CD4-positive, alpha-beta T cell (primary cell): ENCODE measurements around the gene UPB1. TPM values are rescaled to one million over a fixed set of nuclear protein-coding genes. Genes with fewer than 3 reads are reported as not detected.

Experiments used
- ATAC-seq: fragments of 200-7000 bp; cut with Tn5 transposase; one replicate; pipeline ENCODE4 v1.10.0; 2022; ENCODE audit warnings: mild to moderate bottlenecking; ENCODE audit not compliant: poor library complexity
- CTCF ChIA-PET: fragments of 350-600 bp; sonication (Branson Sonifier 250); formaldehyde crosslinking; loops from one replicate; lab custom pipeline; 2021; ENCODE audit warnings: antibody characterized with exemption, inconsistent platforms; lab: Charles Lee
- POLR2A ChIA-PET: fragments of 350-600 bp; sonication (Branson Sonifier 250); formaldehyde crosslinking; loops from one replicate; lab custom pipeline; 2021; ENCODE audit warnings: antibody characterized with exemption, inconsistent platforms; lab: Charles Lee
- DNase-seq, 14 experiments: peaks; one replicate each; pipeline ENCODE4 v3.0.0-alpha.2; 2013 to 2020; ENCODE audit warnings: mixed read lengths in 2 of 14
- H3K27ac ChIP-seq, 2 donors: one replicate each; pipeline versions ENCODE4 v1.5.1 to v1.7.0; 2013; ENCODE audit warnings: low read length in 2 of 2, low read depth in 1 of 2, mild to moderate bottlenecking in 1 of 2
- H3K27me3 ChIP-seq, 2 experiments: 1 replicate in 1 of 2; 2 replicates in 1 of 2; pipeline versions ENCODE4 v1.6.1 to v1.7.0; 2013; ENCODE audit warnings: low read length in 2 of 2, control low read depth in 1 of 2, mild to moderate bottlenecking in 1 of 2, moderate library complexity in 1 of 2; ENCODE audit not compliant: insufficient read depth in 2 of 2, control insufficient read depth in 1 of 2
- H3K36me3 ChIP-seq: one replicate; pipeline ENCODE4 v1.6.1; 2013; ENCODE audit warnings: low read length, control low read depth; ENCODE audit not compliant: insufficient read depth
- H3K4me1 ChIP-seq: one replicate; pipeline ENCODE4 v1.6.1; 2013; ENCODE audit warnings: low read length, control low read depth; ENCODE audit not compliant: insufficient read depth
- H3K4me3 ChIP-seq: one replicate; pipeline ENCODE4 v1.5.1; 2013; ENCODE audit warnings: mild to moderate bottlenecking, low read length, moderate library complexity
- H3K9me3 ChIP-seq, 2 experiments: 1 replicate in 1 of 2; 2 replicates in 1 of 2; pipeline versions ENCODE4 v1.6.1 to v1.7.0; 2013; ENCODE audit warnings: low read length in 2 of 2, mild to moderate bottlenecking in 2 of 2, control low read depth in 1 of 2, moderate library complexity in 1 of 2; ENCODE audit not compliant: control insufficient read depth in 1 of 2, insufficient read depth in 1 of 2
- H3K27ac Mint-ChIP-seq: one replicate; pipeline ENCODE4 v1.8.0; 2020; ENCODE audit warnings: mixed read lengths
- H3K27me3 Mint-ChIP-seq: one replicate; pipeline ENCODE4 v1.8.0; 2021; ENCODE audit warnings: mixed read lengths
- H3K36me3 Mint-ChIP-seq: one replicate; pipeline ENCODE4 v1.8.0; 2021; ENCODE audit warnings: low read depth, mixed read lengths
- H3K4me1 Mint-ChIP-seq: one replicate; pipeline ENCODE4 v1.8.0; 2021; ENCODE audit warnings: low read depth, mixed read lengths
- H3K4me3 Mint-ChIP-seq: one replicate; pipeline ENCODE4 v1.8.0; 2020; ENCODE audit warnings: mild to moderate bottlenecking, mixed read lengths
- H3K9me3 Mint-ChIP-seq: one replicate; pipeline ENCODE4 v1.8.0; 2020; ENCODE audit warnings: mixed read lengths
- intact Hi-C, 2 experiments: fragments of 100-400 bp; cut with DNase I in 1 of 2; cut with micrococcal nuclease in 1 of 2; formaldehyde crosslinking; loops; one replicate each; pipeline versions ENCODE4 v1.15.1 to v1.9.0; 2023 to 2025; cut with DNase I, micrococcal nuclease
- total RNA-seq, 174 experiments: library from RNA in 2 of 174; stranded (reverse) in 2 of 174; gene quantifications; one replicate each; pipeline ENCODE4 v1.2.3 and lab custom pipeline; 2021 to 2026
- TF ChIP-seq, protein P1 (sequence below): fragments of 200-600 bp; IDR thresholded peaks from one replicate; pipeline ENCODE4 v1.8.0; 2022; ENCODE audit warnings: antibody characterized with exemption, mild to moderate bottlenecking

UPB1 gene
- total RNA-seq, 2 experiments from 2014 or later = 2.7 to 3.7 TPM

DNA sequence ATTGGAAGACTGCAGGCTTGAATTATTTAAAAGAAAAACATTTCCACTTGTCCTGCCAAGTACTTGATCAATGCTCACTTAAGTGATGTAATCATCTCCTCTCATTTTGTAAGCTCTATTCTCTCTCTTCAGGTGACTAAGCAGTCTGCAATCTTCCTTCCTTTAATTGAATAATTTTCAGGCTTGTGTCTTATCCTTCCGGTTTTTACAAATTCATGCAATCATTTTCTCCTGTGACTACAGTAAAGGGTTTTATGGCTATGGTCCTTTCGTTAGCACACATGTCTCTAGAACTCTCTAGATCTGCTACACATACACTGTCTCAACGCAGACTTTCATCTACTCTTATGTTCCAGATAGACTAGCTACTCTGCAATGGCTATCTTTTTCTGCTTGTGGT lies 12.6 kb upstream of the UPB1 start:
- CTCF ChIA-PET = interaction anchor here (3.5 kb wide), 1 partner anchor 59 kb away, joined by 14 read pairs; no protein-coding TSS in a partner anchor
- no peaks in the 10 kb centered on the region for H3K27me3 Mint-ChIP-seq
- Histone ChIP-seq H3K4me1 (no peaks in the 10 kb centered on the region), H3K27ac (no peak overlapping the region), H3K9me3 (no peaks in the 10 kb centered on the region), H3K4me3 (no peak overlapping the region), H3K36me3 (no peaks in the 10 kb centered on the region), H3K27me3 (no peaks in the 10 kb centered on the region)
- no peak overlapping the region for H3K4me3 Mint-ChIP-seq
- intact Hi-C loops = no loop called here
- POLR2A ChIA-PET = interaction anchor here (1.4 kb wide), 1 partner anchor 55 kb away, joined by 6 read pairs; the partner anchor contains the start of gene ADORA2A
- H3K9me3 Mint-ChIP-seq = no peaks in the 10 kb centered on the region
- no peaks in the 10 kb centered on the region for H3K36me3 Mint-ChIP-seq
- ATAC-seq (no peak), DNase-seq (peak in 2 of 14 experiments; percentile 27 to 42)
- no peak overlapping the region for H3K27ac Mint-ChIP-seq
- TF ChIP-seq, protein P1, sequence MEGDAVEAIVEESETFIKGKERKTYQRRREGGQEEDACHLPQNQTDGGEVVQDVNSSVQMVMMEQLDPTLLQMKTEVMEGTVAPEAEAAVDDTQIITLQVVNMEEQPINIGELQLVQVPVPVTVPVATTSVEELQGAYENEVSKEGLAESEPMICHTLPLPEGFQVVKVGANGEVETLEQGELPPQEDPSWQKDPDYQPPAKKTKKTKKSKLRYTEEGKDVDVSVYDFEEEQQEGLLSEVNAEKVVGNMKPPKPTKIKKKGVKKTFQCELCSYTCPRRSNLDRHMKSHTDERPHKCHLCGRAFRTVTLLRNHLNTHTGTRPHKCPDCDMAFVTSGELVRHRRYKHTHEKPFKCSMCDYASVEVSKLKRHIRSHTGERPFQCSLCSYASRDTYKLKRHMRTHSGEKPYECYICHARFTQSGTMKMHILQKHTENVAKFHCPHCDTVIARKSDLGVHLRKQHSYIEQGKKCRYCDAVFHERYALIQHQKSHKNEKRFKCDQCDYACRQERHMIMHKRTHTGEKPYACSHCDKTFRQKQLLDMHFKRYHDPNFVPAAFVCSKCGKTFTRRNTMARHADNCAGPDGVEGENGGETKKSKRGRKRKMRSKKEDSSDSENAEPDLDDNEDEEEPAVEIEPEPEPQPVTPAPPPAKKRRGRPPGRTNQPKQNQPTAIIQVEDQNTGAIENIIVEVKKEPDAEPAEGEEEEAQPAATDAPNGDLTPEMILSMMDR = no peak
- H3K4me1 Mint-ChIP-seq = no peaks in the 10 kb centered on the region

DNA sequence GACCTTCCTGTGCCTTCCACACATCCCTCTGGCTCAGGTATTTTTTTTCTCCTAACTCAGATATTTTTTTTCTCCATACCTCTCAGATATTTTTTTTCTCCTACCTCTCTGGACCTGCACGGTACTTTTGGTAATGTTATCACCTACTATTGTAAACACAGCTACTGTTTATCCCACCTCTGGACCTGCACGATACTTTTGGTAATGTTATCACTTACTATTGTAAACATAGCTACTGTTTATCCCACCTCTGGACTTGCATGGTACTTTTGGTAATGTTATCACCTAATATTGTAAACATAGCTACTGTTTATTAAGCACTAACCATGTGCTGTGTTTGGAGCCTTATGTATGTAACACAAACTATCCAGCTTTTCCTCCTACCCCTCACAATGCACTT lies 12.1 kb upstream of the UPB1 start:
- CTCF ChIA-PET = interaction anchor here (3.5 kb wide), 1 partner anchor 59 kb away, joined by 14 read pairs; no protein-coding TSS in a partner anchor

DNA sequence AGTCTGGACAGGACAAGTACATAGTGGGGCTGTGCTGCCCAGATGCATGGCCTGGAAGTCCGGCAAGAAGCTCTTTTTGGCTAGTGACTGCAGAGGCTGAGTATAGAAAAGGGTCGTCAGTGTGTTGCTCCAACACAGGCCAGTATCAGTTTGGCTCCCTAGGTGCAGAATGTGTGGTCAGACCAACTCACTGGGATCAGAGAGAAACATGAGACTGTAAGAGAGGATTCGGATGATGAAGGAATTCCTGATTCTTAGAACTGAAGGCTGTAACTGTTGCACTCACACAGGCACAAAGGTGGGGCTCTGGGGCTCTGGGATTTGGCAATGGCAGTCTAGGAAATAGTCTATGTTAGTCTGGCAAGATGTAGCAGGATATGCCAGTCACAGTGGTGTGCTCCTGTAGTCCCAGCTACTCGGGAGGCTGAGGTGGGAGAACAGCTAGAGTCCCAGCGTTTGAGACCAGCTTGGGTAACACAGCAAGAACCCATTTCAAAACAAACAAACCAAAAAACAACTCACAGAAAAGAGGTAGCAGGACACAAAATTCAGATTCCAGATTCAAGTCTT lies 11.1 kb upstream of the UPB1 start:
- Histone ChIP-seq H3K4me1 (no peaks in the 10 kb centered on the region), H3K9me3 (no peaks in the 10 kb centered on the region), H3K36me3 (no peaks in the 10 kb centered on the region), H3K27ac (no peak overlapping the region), H3K4me3 (no peak overlapping the region), H3K27me3 (no peaks in the 10 kb centered on the region)
- ATAC-seq (no peak), DNase-seq (no peak)
- Mint-ChIP-seq H3K9me3 (no peaks in the 10 kb centered on the region), H3K27ac (no peak overlapping the region), H3K4me3 (no peak overlapping the region), H3K27me3 (no peaks in the 10 kb centered on the region), H3K4me1 (no peaks in the 10 kb centered on the region), H3K36me3 (no peaks in the 10 kb centered on the region)
- POLR2A ChIA-PET = no interaction called here
- intact Hi-C loops = loop anchor here in 1 of 2 experiments (2.0 kb wide), 1 partner anchor 59 kb away; no protein-coding TSS in a partner anchor
- CTCF ChIA-PET = interaction anchor here (3.5 kb wide), 1 partner anchor 60 kb away, joined by 14 read pairs; no protein-coding TSS in a partner anchor
- TF ChIP-seq, protein P1 = no peak

More for the DNA sequence above, 12.1 kb upstream of the UPB1 start:
- ATAC-seq (no peak), DNase-seq (no peak)
- Mint-ChIP-seq H3K9me3 (no peaks in the 10 kb centered on the region), H3K4me1 (no peaks in the 10 kb centered on the region), H3K27ac (no peak overlapping the region), H3K36me3 (no peaks in the 10 kb centered on the region), H3K4me3 (no peak overlapping the region), H3K27me3 (no peaks in the 10 kb centered on the region)
- TF ChIP-seq, protein P1 = no peak
- POLR2A ChIA-PET = interaction anchor here (1.4 kb wide), 1 partner anchor 55 kb away, joined by 6 read pairs; the partner anchor contains the start of gene ADORA2A
- Histone ChIP-seq H3K36me3 (no peaks in the 10 kb centered on the region), H3K4me1 (no peaks in the 10 kb centered on the region), H3K27me3 (no peaks in the 10 kb centered on the region), H3K27ac (no peak overlapping the region), H3K9me3 (no peaks in the 10 kb centered on the region), H3K4me3 (no peak overlapping the region)
- intact Hi-C loops = no loop called here
